H1 (cell line): Measurements from ENCODE around the gene RAB3GAP1. TPM values are rescaled to one million over a fixed set of nuclear protein-coding genes. Genes with fewer than 3 reads are reported as not detected.

ENCODE experiments used
- BACH1 ChIP-seq: IDR thresholded peaks from 2 replicates; pipeline ENCODE4 v1.6.1; 2012; ENCODE audit warnings: low read length, improper control_type of control experiment
- CEBPB ChIP-seq: IDR thresholded peaks from 2 replicates; pipeline ENCODE4 v1.6.1; 2012; ENCODE audit warnings: low read depth, low read length
- CHD1 ChIP-seq: IDR thresholded peaks from 2 replicates; pipeline ENCODE4 v1.6.1; 2012; ENCODE audit warnings: low read depth, low read length, improper control_type of control experiment
- CHD7 ChIP-seq: fragments of 300-600 bp; sonication (generic); IDR thresholded peaks from 2 replicates; pipeline ENCODE4 v1.7.1; 2012; ENCODE audit warnings: low read length, moderate library complexity, mild to moderate bottlenecking, inconsistent platforms; ENCODE audit not compliant: insufficient replicate concordance
- CREB1 ChIP-seq: IDR thresholded peaks from 2 replicates; pipeline ENCODE4 v1.6.1; 2012; ENCODE audit warnings: inconsistent platforms
- NRF1 ChIP-seq: IDR thresholded peaks from 2 replicates; pipeline ENCODE4 v1.6.1; 2011; ENCODE audit warnings: mild to moderate bottlenecking, low read depth, low read length, improper control_type of control experiment
- PHF8 ChIP-seq: fragments of 200-600 bp; sonication (generic); conservative IDR thresholded peaks from 2 replicates; pipeline ENCODE4 v1.7.1; 2012; ENCODE audit warnings: low read depth, mild to moderate bottlenecking, inconsistent platforms, low read length, moderate library complexity
- POLR2A ChIP-seq, 2 experiments: IDR thresholded peaks; 1 replicate in 1 of 2; 2 replicates in 1 of 2; pipeline ENCODE4 v1.6.1; 2011; ENCODE audit warnings: low read depth in 2 of 2, low read length in 2 of 2, mild to moderate bottlenecking in 2 of 2; ENCODE audit errors: control extremely low read depth in 1 of 2
- SUZ12 ChIP-seq: fragments of 200-600 bp; sonication (generic); IDR thresholded peaks from 2 replicates; pipeline ENCODE4 v1.6.1; 2012; ENCODE audit warnings: mild to moderate bottlenecking, inconsistent platforms, low read length, moderate library complexity, mixed read lengths
- USF2 ChIP-seq: IDR thresholded peaks from 2 replicates; pipeline ENCODE4 v1.6.1; 2011; ENCODE audit warnings: low read length, improper control_type of control experiment
- polyA plus RNA-seq, 7 experiments: library from polyadenylated mRNA; depleted of rRNA in 3 of 7; stranded (reverse) in 5 of 7; unstranded in 2 of 7; fragments of >200 nt in 5 of 7; fragments of 200-250 nt in 2 of 7; gene quantifications; 1 replicate in 5 of 7; 2 replicates in 1 of 7; 4 replicates in 1 of 7; pipeline versions ENCODE4 v1.2.1 to v1.2.3, GENCODE V29; 2011 to 2013; ENCODE audit warnings: missing spikeins in 2 of 7, mixed read lengths in 2 of 7
- total RNA-seq: library from RNA; stranded (reverse); fragmentation: NEBNext Ultra II Directional; extraction: Animal tissue kit (Norgen Biotek cat#: 25700); gene quantifications from 2 replicates; pipeline ENCODE4 v1.2.1, GENCODE V29; 2021

Gene RAB3GAP1
- total and polyA plus RNA-seq, 2 of the 8 experiments (the other 6 are each of a cell fraction or from before 2014, with no cell fraction given), result 9.8 to 28.6 TPM

- no peak for TF ChIP-seq CHD7
- TF ChIP-seq USF2, result no peak
- TF ChIP-seq SUZ12, result no peak
- no peak for TF ChIP-seq CREB1
- no peak for TF ChIP-seq CHD1
- TF ChIP-seq PHF8, result no peak
- TF ChIP-seq NRF1, result no peak
- no peak for TF ChIP-seq POLR2A (IDR thresholded peaks at IDR 0.05; ENCODE audit: control extremely low read depth in 1 of 2, low read depth in 2 of 2, low read length in 2 of 2)
- no peak for TF ChIP-seq CEBPB
- TF ChIP-seq BACH1, result no peak
Observed at GRCh38 chr2:135072125-135072997, 20.3 kb downstream of the RAB3GAP1 start (continued).
